ENCODE results near the gene VDAC2.

DNA sequence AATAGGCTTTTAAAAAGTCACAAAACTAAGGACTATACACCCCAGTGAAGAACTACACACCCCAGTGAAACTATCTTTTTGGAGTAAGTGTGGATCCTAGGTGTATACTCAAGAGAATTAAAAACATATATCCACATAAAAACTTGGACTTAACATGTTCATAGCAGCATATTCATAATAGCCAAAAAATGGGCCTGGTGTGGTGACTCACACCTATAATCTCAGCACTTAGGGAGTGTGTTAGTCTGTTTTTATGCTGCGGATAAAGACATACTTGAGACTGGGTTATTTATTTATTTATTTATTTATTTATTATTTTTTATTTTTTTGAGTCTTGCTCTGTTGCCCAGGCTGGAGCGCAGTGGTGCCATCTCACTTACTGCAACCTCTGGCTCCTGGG is 44.1 kb downstream of the VDAC2 start:
- TF ChIP-seq, protein P1, sequence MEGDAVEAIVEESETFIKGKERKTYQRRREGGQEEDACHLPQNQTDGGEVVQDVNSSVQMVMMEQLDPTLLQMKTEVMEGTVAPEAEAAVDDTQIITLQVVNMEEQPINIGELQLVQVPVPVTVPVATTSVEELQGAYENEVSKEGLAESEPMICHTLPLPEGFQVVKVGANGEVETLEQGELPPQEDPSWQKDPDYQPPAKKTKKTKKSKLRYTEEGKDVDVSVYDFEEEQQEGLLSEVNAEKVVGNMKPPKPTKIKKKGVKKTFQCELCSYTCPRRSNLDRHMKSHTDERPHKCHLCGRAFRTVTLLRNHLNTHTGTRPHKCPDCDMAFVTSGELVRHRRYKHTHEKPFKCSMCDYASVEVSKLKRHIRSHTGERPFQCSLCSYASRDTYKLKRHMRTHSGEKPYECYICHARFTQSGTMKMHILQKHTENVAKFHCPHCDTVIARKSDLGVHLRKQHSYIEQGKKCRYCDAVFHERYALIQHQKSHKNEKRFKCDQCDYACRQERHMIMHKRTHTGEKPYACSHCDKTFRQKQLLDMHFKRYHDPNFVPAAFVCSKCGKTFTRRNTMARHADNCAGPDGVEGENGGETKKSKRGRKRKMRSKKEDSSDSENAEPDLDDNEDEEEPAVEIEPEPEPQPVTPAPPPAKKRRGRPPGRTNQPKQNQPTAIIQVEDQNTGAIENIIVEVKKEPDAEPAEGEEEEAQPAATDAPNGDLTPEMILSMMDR (conservative IDR thresholded peaks at IDR 0.05; ENCODE audit: low read length) = no peak
- no peak for TF ChIP-seq EZH2phosphoT487 (IDR thresholded peaks at IDR 0.05; ENCODE audit: borderline replicate concordance, low read depth, low read length)

All from OCI-LY7 (cell line).